KMS-11 (cell line): Measurements from ENCODE around the gene ADGRV1.

Source experiments
- H2AFZ ChIP-seq: fragments of 200-600 bp; sonication (generic); 2 replicates; pipeline ENCODE4 v1.6.1; 2016; ENCODE audit warnings: antibody characterized with exemption, mixed run types, low read depth
- H3K27ac ChIP-seq: fragments of 200-600 bp; sonication (generic); 2 replicates; pipeline ENCODE4 v1.6.1; 2016; ENCODE audit warnings: mild to moderate bottlenecking, mixed run types
- H3K27me3 ChIP-seq: fragments of 200-600 bp; sonication (generic); 2 replicates; pipeline ENCODE4 v1.6.1; 2017; ENCODE audit warnings: mild to moderate bottlenecking, low read depth, mixed run types, moderate library complexity; ENCODE audit not compliant: insufficient read depth
- H3K36me3 ChIP-seq: fragments of 200-600 bp; sonication (generic); 2 replicates; pipeline ENCODE4 v1.6.1; 2017; ENCODE audit warnings: mild to moderate bottlenecking, mixed run types; ENCODE audit not compliant: insufficient read depth
- H3K4me1 ChIP-seq: fragments of 200-600 bp; sonication (generic); 2 replicates; pipeline ENCODE4 v1.6.1; 2016; ENCODE audit warnings: mild to moderate bottlenecking, low read depth, mixed run types; ENCODE audit not compliant: poor library complexity, severe bottlenecking
- H3K4me2 ChIP-seq: fragments of 200-600 bp; sonication (generic); 2 replicates; pipeline ENCODE4 v1.7.0; 2016; ENCODE audit warnings: mild to moderate bottlenecking, mixed run types
- H3K4me3 ChIP-seq: fragments of 200-600 bp; sonication (generic); IDR thresholded peaks from 2 replicates; pipeline ENCODE4 v1.6.1; 2017; ENCODE audit warnings: low read depth, low read length, mixed read lengths; ENCODE audit not compliant: insufficient read depth
- H3K79me2 ChIP-seq: fragments of 200-600 bp; sonication (generic); 2 replicates; pipeline ENCODE4 v1.6.1; 2016; ENCODE audit warnings: low read depth, mixed run types; ENCODE audit not compliant: insufficient read depth
- H3K9ac ChIP-seq: fragments of 200-600 bp; sonication (generic); 2 replicates; pipeline ENCODE4 v1.6.1; 2016; ENCODE audit warnings: mild to moderate bottlenecking, mixed run types
- H4K20me1 ChIP-seq: fragments of 200-600 bp; sonication (generic); 2 replicates; pipeline ENCODE4 v1.6.1; 2016; ENCODE audit warnings: mild to moderate bottlenecking, mixed run types; ENCODE audit not compliant: insufficient read depth
- CTCF ChIP-seq: fragments of 200-600 bp; sonication (generic); conservative IDR thresholded peaks from 2 replicates; pipeline ENCODE4 v1.6.1; 2017; ENCODE audit warnings: low read depth, mild to moderate bottlenecking, antibody characterized with exemption, low read length, moderate library complexity, mixed read lengths

The ADGRV1 gene

DNA sequence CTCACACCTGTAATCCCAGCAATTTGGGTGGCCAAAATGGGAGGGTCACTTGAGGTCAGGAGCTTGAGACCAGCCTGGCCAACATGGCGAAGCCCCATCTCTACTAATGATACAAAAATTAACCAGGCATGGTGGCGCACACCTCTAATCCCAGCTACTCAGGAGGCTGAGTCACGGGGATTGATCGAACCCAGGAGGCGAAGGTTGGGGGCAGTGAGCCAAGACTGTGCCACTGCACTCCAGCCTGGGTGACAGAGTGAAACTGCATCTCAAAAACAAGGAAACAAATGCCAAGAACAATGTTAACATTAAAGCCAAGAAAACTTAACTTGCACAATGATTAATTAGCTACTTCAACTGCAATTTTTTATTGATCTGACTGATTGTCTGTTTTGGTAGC is 621.9 kb downstream of the ADGRV1 start:
- no peak overlapping the region for H3K4me2 ChIP-seq
- H3K27me3 ChIP-seq = no peaks in the 10 kb centered on the region
- TF ChIP-seq CTCF = no peak
- no peaks in the 10 kb centered on the region for H3K36me3 ChIP-seq
- H3K9ac ChIP-seq = no peak overlapping the region
- H3K27ac ChIP-seq = no peak overlapping the region
- no peaks in the 10 kb centered on the region for H4K20me1 ChIP-seq
- no peak overlapping the region for H2AFZ ChIP-seq
- peaks cover 23% of the 10 kb centered on the region for H3K4me1 ChIP-seq
- H3K4me3 ChIP-seq = no peak overlapping the region
- H3K79me2 ChIP-seq = no peaks in the 10 kb centered on the region

GRCh38 chr5:91182763-91183162 is 624.2 kb downstream of the ADGRV1 start:
- no peak overlapping the region for H3K27ac ChIP-seq
- peak overlapping the region; percentile 22; the same call in 1 of the 2 replicates for H3K4me2 ChIP-seq
- H3K9ac ChIP-seq = no peak overlapping the region
- H3K4me1 ChIP-seq = peaks cover 20% of the 10 kb centered on the region
- TF ChIP-seq CTCF = 0 out of 2 replicates have a peak, but pooled peaks have one; percentile 14
- no peaks in the 10 kb centered on the region for H3K27me3 ChIP-seq
- H3K79me2 ChIP-seq = no peaks in the 10 kb centered on the region
- H3K36me3 ChIP-seq = no peaks in the 10 kb centered on the region
- no peak overlapping the region for H2AFZ ChIP-seq
- no peaks in the 10 kb centered on the region for H4K20me1 ChIP-seq
- no peak overlapping the region for H3K4me3 ChIP-seq

- H3K9ac ChIP-seq = no peak overlapping the region
- peak overlapping the region; percentile 23; the same call in 1 of the 2 replicates for H3K27ac ChIP-seq
- H3K4me2 ChIP-seq = peak overlapping the region; percentile 22
- H3K4me3 ChIP-seq = no peak overlapping the region
- no peaks in the 10 kb centered on the region for H3K27me3 ChIP-seq
- no peaks in the 10 kb centered on the region for H4K20me1 ChIP-seq
- no peaks in the 10 kb centered on the region for H3K36me3 ChIP-seq
- H3K4me1 ChIP-seq = peaks cover 20% of the 10 kb centered on the region
- no peak for TF ChIP-seq CTCF
- no peak overlapping the region for H2AFZ ChIP-seq
- H3K79me2 ChIP-seq = no peaks in the 10 kb centered on the region
Measured at GRCh38 chr5:91183743-91184142, 625.1 kb downstream of the ADGRV1 start.

DNA sequence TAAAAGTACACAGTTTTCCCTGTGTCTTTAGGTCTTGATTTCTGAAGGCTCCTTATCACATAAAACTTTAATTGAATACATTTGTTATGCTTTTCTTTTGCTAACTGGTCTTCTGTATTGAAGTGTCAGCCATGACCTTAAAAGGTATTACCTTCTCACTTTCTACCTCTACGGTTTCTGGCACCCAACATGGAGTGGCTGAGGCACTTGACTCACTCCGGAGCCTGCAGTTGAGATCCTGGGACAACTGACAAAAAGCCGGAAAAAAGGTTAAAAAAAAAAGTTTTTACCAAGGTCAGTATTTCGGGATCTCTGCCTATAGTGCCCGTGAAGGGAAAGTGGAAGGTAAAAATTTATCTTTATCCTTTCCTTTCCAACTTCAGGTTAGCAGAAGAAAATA is 627.5 kb downstream of the ADGRV1 start:
- H4K20me1 ChIP-seq = no peaks in the 10 kb centered on the region
- H3K9ac ChIP-seq = no peak overlapping the region
- H3K79me2 ChIP-seq = no peaks in the 10 kb centered on the region
- no peaks in the 10 kb centered on the region for H3K36me3 ChIP-seq
- H3K27ac ChIP-seq = no peak overlapping the region
- no peak overlapping the region for H3K4me2 ChIP-seq
- no peak for TF ChIP-seq CTCF
- H3K4me3 ChIP-seq = no peak overlapping the region
- H3K4me1 ChIP-seq = peaks cover 20% of the 10 kb centered on the region
- H3K27me3 ChIP-seq = no peaks in the 10 kb centered on the region
- no peak overlapping the region for H2AFZ ChIP-seq
